Measurements from ENCODE around the gene MTIF2.
"Not testable (repeated sequence)": the region's sequence is repeated elsewhere in the genome, so short reads cannot be mapped to it uniquely, and the experiment has no call there.

MTIF2 gene

DNA sequence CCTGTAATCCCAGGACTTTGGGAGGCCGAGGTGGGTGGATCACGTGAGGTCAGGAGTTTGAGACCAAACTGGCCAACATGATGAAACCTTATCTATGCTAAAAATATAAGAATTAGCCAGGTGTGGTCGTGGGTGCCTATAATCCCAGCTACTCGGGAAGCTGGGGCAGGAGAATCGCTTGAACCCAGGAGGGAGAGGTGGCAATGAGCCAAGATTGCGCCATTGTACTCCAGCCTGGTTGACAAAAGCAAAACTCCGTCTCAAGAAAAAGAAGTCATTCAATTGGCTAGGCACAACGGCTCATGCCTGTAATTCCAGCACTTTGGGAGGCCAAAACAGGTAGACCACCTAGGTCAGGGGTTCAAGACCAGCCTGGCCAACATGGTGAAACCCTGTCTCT is 27.4 kb downstream of the MTIF2 start:
- DNase-seq (ENCODE audit: low read depth), result not testable (repeated sequence)

DNA sequence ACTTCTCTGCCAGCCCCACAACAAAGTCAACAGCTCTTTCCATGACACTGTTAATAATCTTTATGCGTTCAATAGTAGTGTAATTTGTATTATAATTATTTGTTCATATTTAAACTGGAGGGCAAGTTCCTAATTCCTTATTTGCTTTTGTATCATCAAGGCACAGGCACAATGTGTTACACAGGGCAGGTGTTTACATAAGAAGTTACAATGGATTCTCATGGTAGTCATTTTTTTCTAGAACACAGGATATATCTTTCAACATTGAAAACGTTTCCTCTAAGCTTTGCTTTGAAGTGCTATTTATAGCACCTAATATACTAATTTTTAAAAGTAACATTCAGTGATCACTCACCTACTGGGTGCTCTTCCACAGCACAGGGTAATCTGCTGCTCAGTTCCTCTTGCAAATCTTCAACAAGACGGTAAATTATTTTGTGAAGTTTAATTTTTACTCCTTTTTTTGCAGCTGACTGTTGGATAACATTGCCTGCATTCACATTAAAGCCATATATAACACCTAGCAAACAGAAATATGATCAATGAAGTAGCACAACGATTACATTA is 29.3 kb downstream of the MTIF2 start:
- no peak for DNase-seq (ENCODE audit: low read depth)

DNA sequence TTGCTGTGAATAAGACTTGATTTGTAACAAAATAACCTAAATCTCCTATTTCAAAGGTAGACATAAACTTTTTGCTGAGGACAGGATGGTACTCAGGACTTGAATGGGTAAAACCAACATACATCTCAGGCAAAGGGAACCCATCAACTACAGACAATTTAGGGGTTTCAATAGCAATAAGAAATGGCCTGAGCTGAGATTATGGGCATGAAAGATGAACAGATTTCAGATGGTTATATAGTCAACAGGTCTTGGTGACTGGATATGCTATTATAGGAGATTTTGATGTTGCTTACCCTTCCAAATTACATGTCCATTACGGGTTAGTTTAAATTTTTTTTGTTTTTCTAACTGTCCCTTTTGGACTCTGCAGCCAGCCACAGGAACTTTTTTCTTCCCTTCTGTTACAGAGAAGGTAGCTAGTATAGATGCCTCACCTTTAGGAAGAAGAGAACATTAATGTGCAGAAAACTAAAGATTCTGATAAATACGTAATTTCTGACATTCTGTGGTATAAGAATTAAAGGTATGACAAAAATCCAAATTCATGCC is 32.0 kb downstream of the MTIF2 start:
- DNase-seq (ENCODE audit: low read depth), result no peak

DNA sequence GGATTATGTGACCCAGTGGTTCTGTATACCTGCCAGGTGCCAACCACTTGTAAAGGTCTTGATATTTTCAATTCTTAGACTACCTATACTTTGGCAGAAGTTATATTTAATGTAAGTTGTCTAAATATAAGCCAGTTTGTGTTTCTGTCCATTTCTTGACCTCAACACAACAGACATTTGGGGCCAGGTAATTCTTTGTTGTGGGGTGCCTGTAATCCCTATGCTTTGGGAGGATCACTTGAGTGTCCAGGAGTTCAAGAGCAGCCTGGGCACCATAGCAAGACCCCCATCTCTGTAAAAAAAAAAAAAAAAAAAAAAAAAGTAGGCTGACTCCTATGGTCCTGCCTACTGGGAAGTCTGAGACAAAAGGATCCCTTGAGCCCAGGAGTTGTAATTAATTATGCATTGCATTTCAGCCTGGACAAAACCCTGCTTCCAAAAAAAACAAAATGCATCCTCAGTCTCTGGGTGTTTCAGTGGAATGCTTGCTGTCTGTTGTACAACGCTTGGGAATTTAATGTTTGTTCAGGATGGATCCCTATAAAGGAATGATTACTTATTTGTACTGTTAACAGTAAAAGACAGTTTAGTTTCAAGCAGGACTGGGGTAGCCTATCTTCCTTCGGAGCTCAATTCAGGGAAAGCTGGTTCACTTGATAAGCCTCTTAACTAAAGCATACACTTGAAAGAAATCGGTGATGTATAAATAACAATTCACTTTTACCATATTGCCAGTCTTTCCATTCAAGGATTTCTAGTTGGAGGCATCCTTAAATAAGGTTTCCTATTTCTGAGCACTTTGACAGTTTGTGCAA is 33.1 kb downstream of the MTIF2 start:
- no peak for DNase-seq (ENCODE audit: low read depth)

DNA sequence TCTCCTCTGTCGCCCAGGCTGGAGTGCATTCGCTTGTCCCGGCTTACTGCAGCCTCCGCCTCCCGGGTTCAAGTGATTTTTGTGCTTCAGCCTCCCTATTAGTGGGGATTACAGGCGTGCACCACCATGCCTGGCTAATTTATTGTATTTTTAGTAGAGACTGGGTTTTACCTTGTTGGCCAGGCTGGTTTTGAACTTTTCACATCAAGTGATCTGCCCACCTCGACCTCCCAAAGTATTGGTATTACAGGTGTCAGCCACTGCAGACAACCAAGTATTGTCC is 35.4 kb downstream of the MTIF2 start:
- no peak for DNase-seq (ENCODE audit: low read depth)

DNA sequence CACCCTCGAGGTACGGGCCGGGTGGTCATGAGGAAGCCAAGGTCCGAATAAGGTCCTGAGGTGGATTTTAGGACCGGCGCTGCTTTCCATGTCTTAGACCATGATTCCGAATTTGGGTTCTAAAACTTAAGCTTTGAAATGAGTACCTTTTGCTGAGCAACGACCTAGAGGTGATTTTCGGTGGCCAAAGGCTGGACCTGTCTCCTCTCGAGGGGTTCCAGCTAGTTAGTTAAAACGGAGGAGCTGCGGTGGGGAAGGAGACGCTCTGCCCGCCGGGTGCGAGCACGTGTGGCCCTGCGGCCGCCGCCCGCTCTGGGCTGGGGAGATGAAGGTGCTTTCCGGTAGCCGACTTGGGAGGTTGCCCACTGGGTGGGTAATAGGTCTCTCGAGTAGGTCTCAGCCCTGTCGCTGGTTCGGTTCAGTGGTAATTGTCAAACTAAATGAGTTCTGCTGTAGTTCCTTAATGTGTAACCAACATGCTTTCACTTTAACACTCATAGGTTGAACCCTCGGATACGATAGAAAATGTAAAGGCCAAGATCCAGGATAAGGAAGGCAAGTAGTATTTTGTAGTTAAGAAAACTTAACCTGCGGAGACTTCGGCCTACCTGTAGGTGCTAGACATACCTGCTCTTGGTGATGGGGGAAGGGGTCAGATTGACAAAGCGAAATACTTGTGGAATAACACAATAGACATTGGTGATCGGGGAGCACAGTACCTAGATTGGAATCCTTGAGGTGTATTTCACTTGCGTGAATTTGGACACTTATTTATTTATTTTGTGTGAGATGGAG is 36.0 kb downstream of the MTIF2 start:
- DNase-seq (ENCODE audit: low read depth), result no peak

DNA sequence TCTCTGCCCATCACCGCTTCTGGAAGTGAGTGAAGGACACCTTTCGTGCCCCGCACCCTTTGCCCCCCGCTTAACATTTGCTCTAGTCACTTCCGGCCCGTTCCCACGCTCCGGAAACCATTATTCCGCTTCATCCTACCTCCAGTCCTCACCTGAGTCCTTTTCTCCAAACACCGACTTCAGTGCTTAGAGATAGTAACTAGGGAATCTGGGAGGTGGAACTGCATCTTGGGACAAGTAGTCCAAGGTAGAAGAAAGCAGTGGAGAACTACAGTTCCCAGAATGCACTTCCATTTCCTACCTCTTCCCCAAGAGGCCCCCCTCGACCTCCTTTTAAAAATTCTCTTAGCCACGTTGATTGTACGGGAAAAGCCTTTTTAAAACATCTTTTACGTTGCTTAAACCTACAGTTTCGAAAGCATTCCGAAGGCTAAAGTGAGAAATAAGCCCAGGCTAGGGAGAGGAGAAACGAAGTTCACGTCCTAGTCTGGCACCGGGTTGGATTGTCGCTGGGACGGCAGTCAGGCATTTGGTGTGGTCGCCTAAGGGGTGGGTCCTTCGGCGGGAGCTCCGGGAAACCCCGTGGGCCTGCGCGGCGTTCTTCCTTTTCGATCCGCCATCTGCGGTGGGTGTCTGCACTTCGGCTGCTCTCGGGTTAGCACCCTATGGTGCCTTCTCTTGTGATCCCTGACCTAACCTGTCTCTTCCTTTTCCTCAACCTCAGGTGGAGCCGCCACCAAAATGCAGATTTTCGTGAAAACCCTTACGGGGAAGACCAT is 36.8 kb downstream of the MTIF2 start, which contains the start of the genes CLHC1 and RPS27A:
TSS of gene CLHC1 (minus strand) at position 210 of the 779 bp plus-strand sequence. CDS start 9,882 bp downstream, outside the sequence.
TSS of gene RPS27A (plus strand) at position 605 of the 779 bp plus-strand sequence. CDS start at position 742, 137 bp downstream.
- peak; percentile 94 for DNase-seq (ENCODE audit: low read depth)

DNA sequence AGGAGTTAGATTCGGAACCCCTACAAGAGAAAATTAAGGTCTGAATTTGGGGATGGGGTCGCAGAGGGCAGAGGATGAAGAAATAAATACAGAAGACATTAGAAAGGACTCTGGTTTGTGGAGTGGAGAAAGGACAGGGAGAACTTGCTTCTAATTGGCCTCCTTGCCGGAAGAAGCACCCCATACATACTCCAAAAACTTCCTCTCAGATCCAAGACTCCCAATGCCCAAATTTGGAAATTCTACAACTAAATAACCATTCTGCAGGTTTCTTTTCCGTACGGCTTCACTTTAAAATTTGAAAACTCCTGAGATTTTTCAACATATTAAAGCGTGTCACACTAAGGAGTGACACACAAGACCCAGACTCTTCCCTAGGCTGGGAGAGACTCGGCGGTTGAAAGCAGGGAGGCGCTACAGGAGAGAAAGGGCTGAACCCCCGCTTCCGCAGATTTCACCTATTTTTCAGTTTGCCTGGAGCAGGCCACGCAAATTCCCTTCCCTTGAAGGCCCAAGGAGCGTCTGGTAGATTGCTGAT is 37.4 kb downstream of the MTIF2 start:
- DNase-seq (ENCODE audit: low read depth), result no peak

DNA sequence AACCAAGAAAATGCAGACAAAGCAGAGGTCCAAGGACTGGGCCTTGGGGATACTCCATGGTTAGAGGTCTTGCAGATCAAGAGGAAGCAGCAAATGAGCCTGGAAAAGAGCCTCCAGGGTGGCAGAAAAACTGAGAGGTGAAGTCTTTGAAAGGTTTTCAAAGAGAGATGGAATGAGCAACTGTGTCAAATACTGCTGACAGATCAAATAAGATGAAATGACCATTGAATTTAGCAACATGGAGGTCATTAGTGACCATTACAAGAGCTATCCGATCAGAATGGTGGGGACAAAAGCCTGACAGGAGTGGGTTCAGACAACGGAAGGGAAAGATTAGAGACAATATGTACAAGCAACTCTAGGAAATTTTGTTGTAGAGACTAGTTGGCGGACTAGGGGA is 38.5 kb downstream of the MTIF2 start:
- DNase-seq (ENCODE audit: low read depth), result no peak

DNA sequence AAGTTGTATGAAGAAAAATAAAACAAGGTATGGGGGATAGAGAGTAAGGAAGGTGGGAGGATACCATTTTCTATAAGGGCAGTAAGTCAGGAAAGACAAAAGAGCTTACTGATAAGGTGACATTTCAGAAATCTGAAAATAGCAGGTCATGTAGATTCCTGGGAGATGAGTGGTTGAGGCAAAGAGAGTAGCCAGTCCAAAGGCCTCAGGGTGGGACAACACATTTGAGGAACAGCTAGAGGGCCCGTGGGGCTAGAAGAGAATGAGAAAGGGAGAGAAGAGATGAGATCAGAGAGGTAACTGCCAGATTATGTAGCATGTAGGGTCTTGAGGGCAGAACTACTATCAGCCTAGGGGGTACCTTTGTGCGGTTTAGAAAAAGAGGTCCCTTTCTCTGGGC is 39.8 kb downstream of the MTIF2 start:
- DNase-seq (ENCODE audit: low read depth), result no peak

DNA sequence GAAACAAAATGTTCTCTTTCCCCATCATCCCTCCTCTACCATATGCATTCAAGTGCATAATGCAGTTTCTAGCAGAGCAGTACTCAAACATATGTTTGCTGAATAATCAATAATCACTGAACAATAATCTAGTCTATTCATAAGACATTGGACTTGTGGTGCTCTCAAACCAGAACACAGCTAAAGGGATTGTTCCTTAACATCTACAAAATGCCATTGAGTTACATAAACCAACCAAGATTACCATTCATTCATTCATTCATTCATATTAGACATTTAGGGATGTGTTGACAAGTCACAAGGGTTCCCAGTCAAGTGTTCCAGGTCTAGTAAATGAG is 40.8 kb downstream of the MTIF2 start:
- DNase-seq (ENCODE audit: low read depth), result no peak

DNA sequence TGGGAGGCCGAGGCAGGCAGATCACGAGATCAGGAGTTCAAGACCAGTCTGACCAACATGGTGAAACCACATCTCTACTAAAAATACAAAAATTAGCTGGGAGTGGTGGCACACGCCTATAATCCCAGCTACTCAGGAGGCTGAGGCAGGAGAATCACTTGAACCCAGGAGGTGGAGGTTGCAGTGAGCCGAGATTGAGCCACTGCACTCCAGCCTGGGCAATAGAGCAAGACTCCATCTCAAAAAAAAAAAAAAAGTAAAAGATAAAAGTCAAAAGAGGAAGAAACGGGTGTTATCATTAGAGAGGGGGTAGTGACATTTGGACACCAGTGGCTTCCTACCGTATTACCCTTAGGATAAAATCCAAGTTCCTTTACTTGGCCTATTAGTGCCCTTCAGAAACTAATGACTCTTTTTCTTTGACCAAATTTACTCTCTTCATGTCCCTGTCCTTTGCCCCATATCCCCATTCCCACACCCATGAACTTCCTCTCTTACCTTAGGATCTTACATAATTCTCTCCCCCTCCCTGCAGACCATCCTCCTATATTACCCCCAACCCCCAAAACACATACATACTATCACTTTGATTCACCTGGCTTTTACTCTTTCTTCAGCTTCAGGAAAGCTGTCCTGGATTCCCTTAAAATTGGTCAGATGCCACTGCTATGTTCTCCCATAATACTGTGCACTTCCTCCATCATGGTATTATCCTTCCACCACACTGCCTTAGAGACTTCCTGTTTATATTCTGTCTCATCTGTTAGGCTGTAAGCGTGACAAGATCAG is 41.4 kb downstream of the MTIF2 start:
- DNase-seq (ENCODE audit: low read depth), result not testable (repeated sequence)

DNA sequence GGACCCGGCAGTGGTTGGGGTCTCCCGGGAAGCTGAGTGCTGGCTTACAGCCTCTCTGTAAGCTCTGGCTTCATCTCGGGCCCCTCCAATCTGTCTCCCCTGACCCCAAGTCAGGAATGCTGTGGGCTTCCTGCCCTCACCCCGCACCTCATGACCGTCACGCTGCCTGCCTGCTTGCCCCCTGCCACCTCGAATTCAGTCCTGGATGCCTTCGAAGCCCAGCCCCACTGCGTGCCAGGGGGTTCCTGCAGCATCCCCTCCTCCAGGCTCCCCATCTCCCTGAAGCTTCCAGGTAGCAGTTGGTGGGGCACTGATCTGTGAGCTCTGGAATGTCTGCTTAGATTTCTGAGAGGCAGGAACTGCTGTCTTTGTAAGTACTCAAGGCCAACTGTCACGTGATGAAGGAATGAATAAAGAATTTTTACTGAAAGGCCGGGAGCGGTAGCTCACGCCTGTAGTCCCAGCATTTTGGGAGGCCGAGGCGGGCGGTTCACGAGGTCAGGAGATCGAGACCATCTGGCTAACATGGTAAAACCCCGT is 43.5 kb downstream of the MTIF2 start:
- no peak for DNase-seq (ENCODE audit: low read depth)

DNA sequence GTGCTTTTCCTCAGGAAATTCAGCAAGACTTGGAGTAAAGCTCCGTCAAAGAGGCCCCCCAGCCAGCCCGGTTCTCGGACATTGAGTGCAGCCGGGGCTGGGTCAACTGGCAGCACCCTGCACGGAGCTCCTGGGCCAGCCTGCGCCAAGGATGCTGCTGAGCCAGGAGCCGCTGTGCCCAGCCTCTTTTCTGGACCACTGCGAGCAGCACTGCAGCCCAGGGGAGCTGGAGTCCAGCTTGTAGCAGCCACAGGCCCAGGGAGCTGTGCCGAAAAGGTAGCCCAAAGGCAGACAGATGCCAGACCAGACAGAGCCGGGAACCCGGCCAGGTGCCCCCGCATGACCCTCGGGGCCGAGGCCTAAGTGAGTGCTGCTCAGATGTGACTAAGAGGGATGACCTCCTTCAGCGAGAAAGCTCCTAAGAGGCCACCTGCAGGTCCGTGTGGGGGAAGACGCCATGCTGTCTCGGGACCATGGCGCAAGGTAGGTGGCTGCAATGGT is 44.2 kb downstream of the MTIF2 start:
- DNase-seq (ENCODE audit: low read depth), result no peak

DNA sequence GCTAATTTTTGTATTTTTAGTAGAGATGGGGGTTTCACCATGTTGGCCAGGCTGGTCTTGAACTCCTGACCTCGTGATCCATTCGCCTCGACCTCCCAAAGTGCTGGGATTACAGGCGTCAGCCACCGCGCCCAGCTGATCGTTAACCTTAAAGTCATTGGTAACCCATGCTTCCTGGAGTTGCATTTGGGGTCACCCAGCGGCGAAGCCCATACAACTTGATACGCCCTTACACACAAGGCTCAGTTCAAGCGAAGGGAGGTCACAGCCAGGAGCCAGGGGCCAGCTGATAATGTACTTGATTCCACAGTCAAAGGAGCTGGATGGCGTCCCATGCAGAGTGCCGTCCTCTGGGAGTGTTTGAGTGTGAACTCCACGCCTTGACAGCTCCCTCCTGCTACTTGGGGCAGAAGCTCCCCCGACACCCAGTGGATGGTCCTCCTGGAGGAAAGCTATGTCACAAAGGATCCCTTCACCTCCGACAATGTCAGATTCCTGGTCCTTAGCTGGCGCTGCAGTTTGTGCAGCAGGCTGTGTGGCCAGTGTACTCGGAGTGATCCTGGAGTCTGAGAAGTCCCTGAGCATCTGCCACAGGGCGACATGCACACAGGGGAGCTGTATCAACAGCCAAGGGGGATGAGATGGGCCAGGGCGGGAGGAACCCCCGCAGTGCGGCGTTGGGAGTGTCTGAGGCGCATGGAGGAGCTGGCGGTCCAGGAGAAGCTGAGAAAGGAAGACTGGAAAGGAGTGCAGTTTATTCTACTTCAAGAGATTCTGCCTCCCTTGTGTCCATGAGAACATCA is 44.9 kb downstream of the MTIF2 start:
- no peak for DNase-seq (ENCODE audit: low read depth)

DNA sequence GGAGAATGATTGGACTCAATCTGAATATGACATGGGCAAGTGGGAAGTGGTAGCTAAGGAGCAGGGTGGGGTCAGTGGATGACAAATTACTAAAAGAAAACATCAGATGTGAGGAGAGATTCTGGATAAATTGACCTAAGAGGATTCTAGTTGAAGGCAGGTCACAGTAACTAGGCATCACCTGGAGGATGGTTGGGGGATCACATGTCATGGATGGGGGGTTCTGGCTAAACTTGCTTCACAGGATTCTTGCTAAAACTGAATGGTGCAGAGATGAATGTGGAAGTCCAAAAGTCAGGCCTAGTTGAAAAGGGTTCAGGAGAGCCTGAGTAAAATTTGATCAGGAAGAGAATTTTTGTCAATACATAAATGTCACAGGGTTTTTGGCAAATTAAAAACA is 55.2 kb downstream of the MTIF2 start:
- DNase-seq (ENCODE audit: low read depth), result no peak

DNA sequence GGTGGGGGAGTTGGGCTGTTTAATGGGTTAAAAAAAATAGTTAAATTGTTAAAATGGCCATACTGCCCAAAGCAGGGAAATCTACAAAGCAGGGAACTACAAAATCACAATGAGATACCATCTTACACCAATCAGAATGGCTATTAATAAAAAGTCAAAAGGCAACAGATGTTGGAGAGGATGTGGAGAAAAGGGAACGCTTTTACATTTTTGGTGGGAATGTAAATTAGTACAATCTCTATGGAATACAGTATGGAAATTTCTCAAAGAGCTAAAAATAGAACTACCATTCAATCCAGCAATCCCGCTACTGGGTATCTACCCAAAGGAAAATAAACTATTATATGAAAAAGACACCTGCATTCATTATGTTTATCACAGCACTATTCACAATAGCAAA is 64.1 kb downstream of the MTIF2 start:
- DNase-seq (ENCODE audit: low read depth), result no peak

DNA sequence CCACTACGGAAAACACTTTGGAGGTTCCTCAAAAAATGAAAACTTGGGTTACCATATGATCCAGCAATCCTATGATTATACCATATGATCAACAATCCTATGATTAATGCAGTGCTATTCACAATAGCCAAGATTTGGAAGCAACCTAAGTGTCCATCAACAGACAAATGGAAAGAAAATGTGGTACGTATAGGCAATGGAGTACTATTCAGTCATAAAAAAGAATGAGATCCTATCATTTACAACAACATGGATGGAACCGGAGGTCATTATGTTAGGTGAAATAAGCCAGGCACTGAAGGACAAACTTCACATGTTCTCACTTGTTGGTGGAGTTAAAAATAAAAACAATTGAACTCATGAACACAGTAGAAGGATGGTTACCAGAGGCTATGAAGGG is 64.5 kb downstream of the MTIF2 start:
- DNase-seq (ENCODE audit: low read depth), result no peak

DNA sequence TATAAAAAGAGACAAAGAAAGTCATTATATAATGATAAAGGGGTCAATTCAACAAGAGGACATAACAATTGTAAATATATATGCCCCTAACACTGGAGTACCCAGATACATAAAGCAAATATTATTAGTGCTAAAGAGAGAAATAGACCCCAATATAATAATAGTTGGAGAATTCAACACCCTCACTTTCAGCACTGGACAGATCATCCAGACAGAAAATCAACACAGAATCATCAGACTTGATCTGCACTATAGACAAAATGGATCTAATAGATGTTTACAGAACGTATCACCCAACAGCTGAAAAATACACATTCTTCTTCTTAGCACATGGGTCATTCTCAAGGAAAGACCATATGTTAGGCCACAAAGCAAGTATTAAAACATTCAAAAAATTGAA is 68.6 kb downstream of the MTIF2 start:
- DNase-seq (ENCODE audit: low read depth), result no peak

DNA sequence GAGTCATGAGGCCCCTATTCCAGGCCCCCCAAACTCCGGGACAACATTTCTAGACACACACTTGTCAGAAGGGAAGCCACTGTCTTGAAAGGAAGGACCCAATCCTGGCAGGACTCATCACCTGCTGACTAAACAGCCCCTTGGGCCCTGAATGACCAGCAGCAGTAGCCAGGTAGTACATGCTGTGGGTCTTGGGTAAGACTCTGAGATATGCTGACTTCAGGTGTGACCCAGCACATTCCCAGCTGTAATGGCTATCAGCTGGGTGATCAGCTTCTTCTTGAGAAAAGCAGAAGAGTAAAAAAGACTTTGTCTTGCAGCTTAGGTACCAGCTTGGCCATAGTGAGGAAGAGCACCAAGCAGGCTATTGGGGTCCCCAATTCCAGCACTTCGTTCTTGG is 72.5 kb downstream of the MTIF2 start:
- no peak for DNase-seq (ENCODE audit: low read depth)

All from fibroblast of the conjunctiva (primary cell).